H1 (cell line): ENCODE measurements around the gene SOX15. TPM values are rescaled to one million over a fixed set of nuclear protein-coding genes. Genes with fewer than 3 reads are reported as not detected.

Experiments
- CTCF ChIA-PET: fragments of 300-600 bp; sonication (Branson Sonifier 250); formaldehyde crosslinking; loops from one replicate; lab custom pipeline; 2021; ENCODE audit not compliant: partially characterized antibody; lab: Charles Lee
- POLR2A ChIA-PET: fragments of 300-600 bp; sonication (Branson Sonifier 250); formaldehyde crosslinking; loops from one replicate; lab custom pipeline; 2021; ENCODE audit warnings: inconsistent platforms; ENCODE audit not compliant: partially characterized antibody; lab: Charles Lee
- DNase-seq, 2 experiments: peaks; one replicate each; pipeline versions ENCODE4 v3.0.0 to v3.0.0-alpha.2; 2010 to 2022; ENCODE audit warnings: low spot score in 2 of 2, low read depth in 1 of 2, mixed read lengths in 1 of 2
- FAIRE-seq: peaks from 2 replicates; lab custom pipeline; 2011; peaks lifted over from hg19 to GRCh38; lab: Jason Lieb, UNC
- H2AFZ ChIP-seq: 2 replicates; pipeline ENCODE4 v1.8.1; 2012; ENCODE audit warnings: low read length, inconsistent platforms
- H2AK5ac ChIP-seq: 2 replicates; pipeline ENCODE4 v1.6.1; 2013; ENCODE audit warnings: low read depth, low read length
- H2BK120ac ChIP-seq: replicated peaks from 2 replicates; pipeline ENCODE3; 2013; ENCODE audit warnings: low read depth, low read length, inconsistent platforms
- H2BK12ac ChIP-seq: 2 replicates; pipeline ENCODE4 v1.6.1; 2013; ENCODE audit warnings: low read depth, low read length
- H2BK15ac ChIP-seq: 2 replicates; pipeline ENCODE4 v1.6.1; 2013; ENCODE audit warnings: low read length
- H2BK20ac ChIP-seq: 2 replicates; pipeline ENCODE4 v1.6.1; 2013; ENCODE audit warnings: low read length
- H2BK5ac ChIP-seq: 2 replicates; pipeline ENCODE4 v1.6.1; 2013; ENCODE audit warnings: low read depth, low read length
- H3K14ac ChIP-seq: 2 replicates; pipeline ENCODE4 v1.6.1; 2013; ENCODE audit warnings: inconsistent platforms; ENCODE audit not compliant: insufficient read length
- H3K18ac ChIP-seq: 2 replicates; pipeline ENCODE4 v1.6.1; 2013; ENCODE audit warnings: low read length; ENCODE audit errors: extremely low read depth
- H3K23ac ChIP-seq: 2 replicates; pipeline ENCODE4 v1.6.1; 2013; ENCODE audit warnings: inconsistent platforms; ENCODE audit not compliant: insufficient read length
- H3K23me2 ChIP-seq: 2 replicates; pipeline ENCODE4 v1.6.1; 2013; ENCODE audit warnings: low read depth, low read length
- H3K27ac ChIP-seq: 2 replicates; pipeline ENCODE4 v1.6.1; 2011; ENCODE audit warnings: low read depth, low read length, inconsistent platforms
- H3K27me3 ChIP-seq, 4 experiments: replicated peaks in 1 of 4; 1 replicate in 1 of 4; 2 replicates in 3 of 4; pipeline versions ENCODE4 v1.6.1 to v1.8.1; 2011 to 2013; ENCODE audit warnings: low read length in 3 of 4, mild to moderate bottlenecking in 3 of 4, inconsistent platforms in 2 of 4, mixed read lengths in 2 of 4, moderate library complexity in 1 of 4; ENCODE audit not compliant: control insufficient read depth in 3 of 4, insufficient read depth in 3 of 4; ENCODE audit errors: extremely low read depth in 1 of 4
- H3K36me3 ChIP-seq, 4 experiments: 2 replicates each; pipeline versions ENCODE4 v1.6.1 to v1.8.1; 2011 to 2013; ENCODE audit warnings: mild to moderate bottlenecking in 4 of 4, low read length in 3 of 4, moderate library complexity in 2 of 4, control low read depth in 1 of 4, inconsistent platforms in 1 of 4; ENCODE audit not compliant: insufficient read depth in 4 of 4, control insufficient read depth in 2 of 4
- H3K4ac ChIP-seq: replicated peaks from 2 replicates; pipeline ENCODE3; 2013; ENCODE audit warnings: low read length, low read depth, mixed read lengths, inconsistent platforms; ENCODE audit not compliant: insufficient read length
- H3K4me1 ChIP-seq, 4 experiments: replicated peaks in 1 of 4; 1 replicate in 1 of 4; 2 replicates in 3 of 4; pipeline versions ENCODE4 v1.6.1 to v1.8.1; 2011 to 2013; ENCODE audit warnings: low read length in 3 of 4, inconsistent platforms in 2 of 4, mixed read lengths in 1 of 4; ENCODE audit not compliant: insufficient read depth in 4 of 4, control insufficient read depth in 3 of 4
- H3K4me2 ChIP-seq, 2 experiments: 2 replicates each; pipeline versions ENCODE4 v1.6.1 to v1.8.1; 2011 to 2013; ENCODE audit warnings: low read depth in 2 of 2, low read length in 2 of 2, control low read depth in 1 of 2, inconsistent platforms in 1 of 2, mild to moderate bottlenecking in 1 of 2; ENCODE audit not compliant: insufficient read depth in 1 of 2
- H3K4me3 ChIP-seq, 4 experiments: fragments of 200-600, 300-600 bp in 1 of 4; sonication (generic), shearing (Covaris generic), sonication (Bioruptor Twin) in 1 of 4; 2 replicates each; pipeline versions ENCODE4 v1.5.1 to v1.8.1; 2011 to 2016; ENCODE audit warnings: low read length in 4 of 4, low read depth in 3 of 4, control low read depth in 2 of 4, inconsistent platforms in 2 of 4, mild to moderate bottlenecking in 2 of 4, mixed read lengths in 1 of 4, moderate library complexity in 1 of 4; ENCODE audit not compliant: insufficient read depth in 2 of 4; ENCODE audit errors: extremely low read depth in 1 of 4
- H3K56ac ChIP-seq: replicated peaks from 2 replicates; pipeline ENCODE3; 2013; ENCODE audit warnings: low read depth, mild to moderate bottlenecking, mixed read lengths, low read length, inconsistent platforms; ENCODE audit not compliant: insufficient read length
- H3K79me1 ChIP-seq: 2 replicates; pipeline ENCODE4 v1.6.1; 2013; ENCODE audit warnings: low read depth, low read length, control low read depth
- H3K79me2 ChIP-seq, 2 experiments: 2 replicates each; pipeline versions ENCODE4 v1.6.1 to v1.8.1; 2012 to 2013; ENCODE audit warnings: low read length in 2 of 2, mild to moderate bottlenecking in 2 of 2, inconsistent platforms in 1 of 2; ENCODE audit not compliant: insufficient read depth in 2 of 2, control insufficient read depth in 1 of 2
- H3K9ac ChIP-seq, 4 experiments: replicated peaks in 1 of 4; 1 replicate in 1 of 4; 2 replicates in 3 of 4; pipeline versions ENCODE4 v1.6.1 to v1.8.1; 2011 to 2013; ENCODE audit warnings: low read depth in 3 of 4, low read length in 3 of 4, control low read depth in 2 of 4, mild to moderate bottlenecking in 2 of 4, moderate library complexity in 2 of 4, inconsistent platforms in 1 of 4; ENCODE audit errors: extremely low read depth in 1 of 4
- H3K9me3 ChIP-seq, 2 experiments: 2 replicates each; pipeline versions ENCODE4 v1.6.1 to v1.8.1; 2012 to 2013; ENCODE audit warnings: mild to moderate bottlenecking in 2 of 2, moderate library complexity in 2 of 2, control low read depth in 1 of 2, inconsistent platforms in 1 of 2, low read depth in 1 of 2, low read length in 1 of 2, mixed read lengths in 1 of 2; ENCODE audit not compliant: insufficient read depth in 2 of 2
- H4K20me1 ChIP-seq, 2 experiments: replicated peaks in 1 of 2; 2 replicates each; pipeline versions ENCODE3 to v1.8.1; 2011 to 2013; ENCODE audit warnings: inconsistent platforms in 2 of 2, low read length in 2 of 2, mild to moderate bottlenecking in 1 of 2; ENCODE audit not compliant: insufficient read depth in 2 of 2, control insufficient read depth in 1 of 2
- H4K5ac ChIP-seq: 2 replicates; pipeline ENCODE4 v1.6.1; 2013; ENCODE audit warnings: low read length, low read depth, mixed read lengths, inconsistent platforms; ENCODE audit not compliant: insufficient read length
- H4K8ac ChIP-seq: 2 replicates; pipeline ENCODE4 v1.8.0; 2013; ENCODE audit warnings: mild to moderate bottlenecking, moderate library complexity, low read length, inconsistent platforms; ENCODE audit not compliant: insufficient read depth; ENCODE audit errors: extremely low read depth
- H4K91ac ChIP-seq: replicated peaks from 2 replicates; pipeline ENCODE3; 2013; ENCODE audit warnings: low read length, mixed read lengths, inconsistent platforms; ENCODE audit not compliant: insufficient read length
- CBX5 ChIP-seq: fragments of 300-800, 300-1000 bp; sonication (generic); IDR thresholded peaks from 2 replicates; pipeline ENCODE4 v1.7.1; 2016; ENCODE audit warnings: antibody characterized with exemption, low read length, low read depth
- EGR1 ChIP-seq: IDR thresholded peaks from 2 replicates; pipeline ENCODE4 v1.6.1; 2011; ENCODE audit warnings: low read depth, low read length, borderline replicate concordance
- NRF1 ChIP-seq: IDR thresholded peaks from 2 replicates; pipeline ENCODE4 v1.6.1; 2011; ENCODE audit warnings: mild to moderate bottlenecking, low read depth, low read length, improper control_type of control experiment
- RAD21 ChIP-seq, 2 experiments: IDR thresholded peaks in 1 of 2; conservative IDR thresholded peaks in 1 of 2; 2 replicates each; pipeline ENCODE4 v1.6.1; 2011; ENCODE audit warnings: low read depth in 2 of 2, low read length in 2 of 2, improper control_type of control experiment in 1 of 2, inconsistent platforms in 1 of 2, mild to moderate bottlenecking in 1 of 2, moderate library complexity in 1 of 2
- SAP30 ChIP-seq: fragments of 300-600 bp; sonication (generic); IDR thresholded peaks from 2 replicates; pipeline ENCODE4 v1.7.1; 2012; ENCODE audit warnings: low read length, moderate library complexity, mild to moderate bottlenecking, inconsistent platforms; ENCODE audit not compliant: insufficient read depth, insufficient replicate concordance
- USF2 ChIP-seq: IDR thresholded peaks from 2 replicates; pipeline ENCODE4 v1.6.1; 2011; ENCODE audit warnings: low read length, improper control_type of control experiment
- WGBS, 2 experiments: shearing (Covaris generic) in 1 of 2; methylation state at CpG; one replicate each; pipeline versions ENCODE4 v1.1.6 to v1.1.7; 2013 to 2015; ENCODE audit warnings: low lambda C conversion rate in 2 of 2, mixed read lengths in 2 of 2, inconsistent platforms in 1 of 2, low coverage in 1 of 2, missing lambda C conversion rate in 1 of 2; ENCODE audit not compliant: insufficient replicate concordance in 2 of 2, insufficient coverage in 1 of 2, insufficient read length in 1 of 2; ENCODE audit errors: extremely low coverage in 1 of 2, missing lambda C conversion rate in 1 of 2; 5-methylcytosine and 5-hydroxymethylcytosine counted together
- polyA plus RNA-seq, 7 experiments: library from polyadenylated mRNA; depleted of rRNA in 3 of 7; stranded (reverse) in 5 of 7; unstranded in 2 of 7; fragments of >200 nt in 5 of 7; fragments of 200-250 nt in 2 of 7; gene quantifications; 1 replicate in 5 of 7; 2 replicates in 1 of 7; 4 replicates in 1 of 7; pipeline versions ENCODE4 v1.2.1 to v1.2.3, GENCODE V29; 2011 to 2013; ENCODE audit warnings: missing spikeins in 2 of 7, mixed read lengths in 2 of 7
- total RNA-seq: library from RNA; stranded (reverse); fragmentation: NEBNext Ultra II Directional; extraction: Animal tissue kit (Norgen Biotek cat#: 25700); gene quantifications from 2 replicates; pipeline ENCODE4 v1.2.1, GENCODE V29; 2021

Gene SOX15
- total and polyA plus RNA-seq, 2 of the 8 experiments (the other 6 are each of a cell fraction or from before 2014, with no cell fraction given): 14.3 to 26.8 TPM

- H3K4me3 ChIP-seq: peak overlapping the region; percentile 87 to 95 (median 92)
- POLR2A ChIA-PET: interaction anchor here (1.0 to 79.4 kb wide), 10 partner anchors 13 to 129 kb away, joined by 3 to 2272 read pairs (median 9); partner anchors contain the start of genes ATP1B2, CD68, MPDU1 and SAT2
- H4K8ac ChIP-seq: no peak overlapping the region
- H3K36me3 ChIP-seq: peaks cover 0 to 12% (median 0%) of the 10 kb centered on the region in 4 experiments; a peak in 2 of 8 replicates
- no peak overlapping the region for H2BK20ac ChIP-seq
- 16% methylated on average over 20 of the region's 20 CpGs; no CpG with 5 or more reads in 1 of the 2 experiments for WGBS, 2 experiments
- peak overlapping the region; percentile 88 to 94 for H3K4me2 ChIP-seq
- peak overlapping the region; percentile 56 to 74 (median 60) for H3K9ac ChIP-seq
- no peak overlapping the region for H2BK120ac ChIP-seq
- no peaks in the 10 kb centered on the region for H3K27me3 ChIP-seq
- peak overlapping the region; percentile 52; the same call in 1 of the 2 replicates for H3K27ac ChIP-seq
- no peak overlapping the region for H2BK15ac ChIP-seq
- H3K4me1 ChIP-seq: peaks cover 0 to 5% (median 1%) of the 10 kb centered on the region in 4 experiments; a peak in 4 of 7 replicates
- H3K18ac ChIP-seq: no peak overlapping the region
- CTCF ChIA-PET: interaction anchor here (0.6 to 13.4 kb wide), 14 partner anchors 10 to 275 kb away, joined by 3 to 92 read pairs (median 4); partner anchors contain the start of genes ATP1B2, SAT2, SHBG and SOX15
- no peak overlapping the region for H3K23ac ChIP-seq
- H2AFZ ChIP-seq: no peak overlapping the region
- peaks cover 20% of the 10 kb centered on the region for H3K79me1 ChIP-seq
- H4K20me1 ChIP-seq: peaks cover 0 to 11% of the 10 kb centered on the region in 2 experiments
- TF ChIP-seq SAP30 (peak; percentile 27), EGR1 (no peak), CBX5 (no peak), NRF1 (no peak), USF2 (no peak), RAD21 (IDR thresholded peaks at IDR 0.05 in 1 of 2, conservative IDR thresholded peaks at IDR 0.05 in 1 of 2; ENCODE audit: low read depth in 2 of 2, low read length in 2 of 2) (peak in 1 of 2 experiments; percentile 10; a peak in 1 of 4 replicates)
- H3K9me3 ChIP-seq: no peaks in the 10 kb centered on the region
- H3K14ac ChIP-seq: no peak overlapping the region
- H3K23me2 ChIP-seq: peaks cover 6% of the 10 kb centered on the region
- peaks cover 4 to 41% of the 10 kb centered on the region in 2 experiments; a peak in 3 of 4 replicates for H3K79me2 ChIP-seq
- DNase-seq: no peak
- no peak overlapping the region for H3K4ac ChIP-seq
- no peak for FAIRE-seq
- peak overlapping the region; percentile 22 for H4K91ac ChIP-seq
- no peak overlapping the region for H2BK5ac ChIP-seq
- H3K56ac ChIP-seq: no peak overlapping the region
- H2AK5ac ChIP-seq: no peak overlapping the region
- no peak overlapping the region for H4K5ac ChIP-seq
- no peak overlapping the region for H2BK12ac ChIP-seq
Measured at GRCh38 chr17:7613769-7614424, 24.0 kb upstream of the SOX15 start.
